Measurements from ENCODE around the gene NPIPB8. TPM values are rescaled to one million over a fixed set of nuclear protein-coding genes. Genes with fewer than 3 reads are reported as not detected.
"Not testable (repeated sequence)": the region's sequence is repeated elsewhere in the genome, so short reads cannot be mapped to it uniquely, and the experiment has no call there.

The NPIPB8 gene
- total and polyA plus RNA-seq, 2 donors = 2.0 TPM; not detected in 1

DNA sequence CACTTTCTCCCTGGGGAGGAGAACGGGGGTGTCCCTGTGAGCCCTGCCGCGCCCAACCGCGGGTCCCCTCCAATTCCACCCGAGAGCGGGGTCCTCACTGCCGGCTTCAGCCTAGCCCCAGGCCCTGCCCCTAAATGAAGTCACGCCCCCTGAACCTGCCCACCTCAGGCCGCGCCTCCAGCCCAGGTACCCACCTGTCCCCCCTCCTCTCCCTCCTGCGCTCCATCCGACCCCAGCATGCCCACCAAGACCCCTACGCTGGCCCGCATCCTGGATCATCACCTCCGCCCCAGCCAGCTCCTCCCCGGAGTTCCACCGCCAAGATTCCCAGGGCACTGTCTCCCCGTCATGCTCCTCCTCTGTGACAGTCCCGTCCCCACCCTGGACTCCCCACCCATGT, 36.9 kb upstream of the NPIPB8 start:
- H3K4me3 ChIP-seq (ENCODE audit: low read depth, low read length); H3K27ac ChIP-seq (ENCODE audit: low read depth); H3K4me1 ChIP-seq (ENCODE audit: insufficient read depth); DNase-seq (ENCODE audit: extremely low spot score); H3K36me3 ChIP-seq (ENCODE audit: insufficient read depth): not testable (repeated sequence)
- WGBS = 26% methylated on average over 12 of the region's 20 CpGs

DNA sequence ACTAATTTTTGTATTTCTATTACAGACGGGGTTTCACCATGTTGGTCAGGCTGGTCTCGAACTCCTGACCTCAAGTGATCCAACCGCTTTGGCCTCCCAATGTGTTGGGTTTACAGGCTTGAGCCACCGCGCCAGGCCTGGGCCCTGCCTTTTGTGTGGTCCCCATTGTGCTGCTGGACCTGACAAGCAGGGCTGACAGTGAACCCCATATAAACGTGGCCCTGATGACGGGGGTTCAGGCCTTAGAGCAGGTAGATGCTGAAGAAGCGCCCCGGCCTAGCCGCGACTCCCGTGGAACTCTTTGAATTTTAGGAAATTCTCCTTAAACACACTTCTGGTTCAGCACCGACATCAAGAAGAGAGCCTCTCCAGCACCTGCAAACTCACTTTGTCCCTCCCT, 36.3 kb upstream of the NPIPB8 start:
- H3K36me3 ChIP-seq (ENCODE audit: insufficient read depth); H3K27ac ChIP-seq (ENCODE audit: low read depth); H3K4me3 ChIP-seq (ENCODE audit: low read depth, low read length); H3K4me1 ChIP-seq (ENCODE audit: insufficient read depth); DNase-seq (ENCODE audit: extremely low spot score): not testable (repeated sequence)
- WGBS = 92% methylated on average over 11 of the region's 13 CpGs

DNA sequence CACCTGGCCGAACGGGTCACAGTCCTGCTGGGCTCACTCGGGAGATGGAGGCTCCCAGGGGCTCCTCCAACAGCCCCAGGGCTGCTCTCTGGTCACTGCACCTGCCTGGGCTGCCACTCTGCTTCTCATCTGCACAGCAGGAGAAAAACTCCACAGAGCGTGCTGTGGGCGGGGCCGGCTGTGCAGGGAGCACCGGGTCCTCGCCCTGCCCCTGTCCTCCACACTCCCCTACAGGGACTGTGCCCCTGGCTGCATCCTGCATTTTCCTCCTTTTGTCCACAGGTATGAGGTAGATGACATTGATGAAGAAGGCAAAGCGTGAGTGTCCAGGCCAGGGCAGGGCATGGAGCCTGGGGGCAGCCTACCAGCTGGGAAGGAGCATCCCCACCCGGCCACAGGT, 35.8 kb upstream of the NPIPB8 start:
- not testable (repeated sequence) for H3K27ac ChIP-seq (ENCODE audit: low read depth); DNase-seq (ENCODE audit: extremely low spot score); H3K4me3 ChIP-seq (ENCODE audit: low read depth, low read length); H3K36me3 ChIP-seq (ENCODE audit: insufficient read depth); H3K4me1 ChIP-seq (ENCODE audit: insufficient read depth)
- 77% methylated on average over 5 of the region's 10 CpGs for WGBS

DNA sequence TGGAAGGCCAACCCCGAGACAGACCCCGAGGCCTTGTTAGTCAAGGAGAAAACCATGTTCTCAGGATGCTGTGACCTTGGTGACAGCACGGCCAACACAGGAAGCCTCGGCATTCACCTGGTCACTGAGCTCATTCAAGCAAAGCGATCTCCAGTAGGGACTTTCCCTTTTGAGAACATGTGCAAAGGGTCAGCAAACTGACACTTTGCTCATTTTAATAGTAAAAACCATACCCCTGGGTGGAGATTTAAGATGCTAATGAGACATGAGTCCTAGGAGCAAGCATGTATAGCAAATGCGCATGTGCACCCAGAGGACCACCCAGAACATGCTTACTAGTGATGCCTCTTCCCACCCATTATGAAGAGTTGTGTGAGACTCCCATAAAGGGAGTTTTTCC, 35.3 kb upstream of the NPIPB8 start:
- WGBS = 83% methylated on average over 5 of the region's 6 CpGs

DNA sequence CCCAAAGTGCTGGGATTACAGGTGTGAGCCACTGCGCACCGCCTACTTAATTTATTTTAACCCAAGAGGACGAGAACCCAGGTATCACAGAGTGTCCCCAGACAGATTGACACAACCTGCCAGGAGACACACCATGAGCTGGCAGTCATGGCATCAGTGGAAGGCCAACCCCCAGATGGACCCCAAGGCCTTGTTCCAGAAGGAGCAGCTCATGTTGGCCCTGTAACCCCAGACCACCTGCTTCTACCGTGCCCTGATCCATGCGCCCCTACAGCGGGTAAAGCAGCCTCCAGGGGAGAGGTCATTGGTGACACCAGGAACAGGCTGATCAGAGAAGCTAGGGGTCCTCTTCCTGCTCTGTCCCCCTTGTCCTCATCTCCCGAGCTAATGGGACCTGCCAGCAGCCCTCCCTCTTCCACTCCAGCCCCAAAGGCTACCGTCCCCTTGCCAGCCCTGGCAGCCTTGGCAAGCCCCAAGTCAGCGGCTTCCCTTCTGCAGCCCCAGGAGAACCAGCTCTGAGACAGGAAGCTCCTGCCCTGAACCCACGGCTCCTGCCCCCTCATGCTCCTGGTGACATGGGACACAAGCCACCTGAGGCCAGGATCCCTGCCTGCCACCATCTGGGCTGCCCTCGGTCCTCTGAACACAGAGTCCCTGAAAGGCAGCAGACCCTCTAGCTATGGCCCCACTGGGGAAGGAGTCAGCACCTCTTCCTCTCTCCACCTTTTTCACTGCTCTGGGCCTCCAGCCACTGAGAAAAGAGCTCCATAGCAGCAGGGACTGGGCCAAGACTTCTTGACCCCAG, 34.3 kb upstream of the NPIPB8 start:
- DNase-seq (ENCODE audit: extremely low spot score) = no peak
- Histone ChIP-seq H3K27ac (ENCODE audit: low read depth) (no peak overlapping the region), H3K36me3 (ENCODE audit: insufficient read depth) (no peaks in the 10 kb centered on the region)

More for the DNA sequence above, 35.3 kb upstream of the NPIPB8 start:
- no peaks in the 10 kb centered on the region for H3K4me1 ChIP-seq (ENCODE audit: insufficient read depth)
- H3K36me3 ChIP-seq (ENCODE audit: insufficient read depth) = no peaks in the 10 kb centered on the region
- H3K27ac ChIP-seq (ENCODE audit: low read depth) = no peak overlapping the region
- DNase-seq (ENCODE audit: extremely low spot score) = no peak
- H3K4me3 ChIP-seq (ENCODE audit: low read depth, low read length) = no peak overlapping the region

DNA sequence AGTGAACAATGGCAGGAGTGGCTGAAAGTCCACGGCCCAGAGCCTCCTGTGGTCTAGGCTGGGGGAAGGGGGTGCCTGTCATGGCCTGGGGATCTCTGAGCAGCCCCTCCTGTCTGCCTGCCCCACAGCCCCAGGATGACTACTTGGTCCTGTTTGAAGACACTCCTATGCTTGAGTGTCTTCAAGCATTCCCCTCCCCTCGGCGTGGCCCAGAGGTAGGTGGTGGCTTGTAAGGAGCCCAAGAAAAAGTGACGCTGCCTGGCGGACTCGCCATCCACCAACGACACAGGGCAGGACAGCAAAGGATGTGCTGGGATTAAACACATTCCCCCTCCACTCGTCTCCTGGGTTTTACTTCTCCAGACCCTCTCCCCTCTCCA, 33.7 kb upstream of the NPIPB8 start:
- Histone ChIP-seq H3K27ac (ENCODE audit: low read depth) (no peak overlapping the region), H3K4me3 (ENCODE audit: low read depth, low read length) (no peak overlapping the region), H3K36me3 (ENCODE audit: insufficient read depth) (no peaks in the 10 kb centered on the region), H3K4me1 (ENCODE audit: insufficient read depth) (no peaks in the 10 kb centered on the region)
- DNase-seq (ENCODE audit: extremely low spot score) = no peak
- 72% methylated on average over 8 of the region's 8 CpGs for WGBS

More for the DNA sequence above, 34.3 kb upstream of the NPIPB8 start:
- Histone ChIP-seq H3K4me3 (ENCODE audit: low read depth, low read length) (no peak overlapping the region), H3K4me1 (ENCODE audit: insufficient read depth) (no peaks in the 10 kb centered on the region)
- WGBS = 79% methylated on average over 11 of the region's 11 CpGs

DNA sequence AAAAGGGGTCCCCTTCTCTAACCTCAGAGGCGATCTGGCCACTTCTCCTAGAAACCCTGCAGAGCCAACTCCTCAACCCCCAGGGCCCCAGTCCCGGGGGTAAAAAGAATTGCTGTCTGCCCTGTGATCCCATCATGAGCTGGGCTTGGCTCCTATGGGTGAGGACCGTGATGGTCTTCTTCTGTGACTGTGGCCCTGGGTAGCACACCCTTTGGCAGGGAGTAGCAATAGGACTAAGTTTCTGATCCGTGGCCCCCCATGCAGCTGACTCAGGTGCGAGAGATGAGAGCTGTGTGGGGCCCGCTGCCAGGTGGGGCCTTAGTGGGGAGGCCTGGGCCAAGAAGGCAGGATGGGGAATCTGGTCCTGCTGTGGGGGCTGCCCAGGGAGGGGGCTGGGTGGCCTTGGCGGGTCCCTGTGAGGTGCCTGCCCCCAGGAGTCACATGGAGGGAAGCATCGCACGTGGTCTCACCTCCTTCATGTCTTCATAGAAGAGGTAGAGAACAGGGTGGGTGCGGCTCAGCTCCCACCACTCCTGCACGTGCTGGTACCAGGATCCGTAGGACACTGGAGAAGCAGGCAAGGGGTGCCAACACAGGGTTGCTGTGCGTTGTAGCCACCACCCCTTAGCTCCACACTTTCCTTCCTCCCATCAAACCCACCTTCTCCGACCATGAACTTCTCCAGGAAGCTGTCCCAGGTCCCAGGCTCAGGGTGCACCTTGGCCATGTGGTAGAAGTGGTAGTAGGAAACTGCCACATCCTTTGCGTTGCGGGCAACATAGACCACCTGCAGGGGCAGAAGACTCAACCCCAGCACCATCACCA, 31.4 kb upstream of the NPIPB8 start:
- WGBS = 94% methylated on average over 16 of the region's 16 CpGs
- Histone ChIP-seq H3K4me1 (ENCODE audit: insufficient read depth) (no peaks in the 10 kb centered on the region), H3K36me3 (ENCODE audit: insufficient read depth) (no peaks in the 10 kb centered on the region), H3K27ac (ENCODE audit: low read depth) (no peak overlapping the region), H3K4me3 (ENCODE audit: low read depth, low read length) (no peak overlapping the region)
- no peak for DNase-seq (ENCODE audit: extremely low spot score)

DNA sequence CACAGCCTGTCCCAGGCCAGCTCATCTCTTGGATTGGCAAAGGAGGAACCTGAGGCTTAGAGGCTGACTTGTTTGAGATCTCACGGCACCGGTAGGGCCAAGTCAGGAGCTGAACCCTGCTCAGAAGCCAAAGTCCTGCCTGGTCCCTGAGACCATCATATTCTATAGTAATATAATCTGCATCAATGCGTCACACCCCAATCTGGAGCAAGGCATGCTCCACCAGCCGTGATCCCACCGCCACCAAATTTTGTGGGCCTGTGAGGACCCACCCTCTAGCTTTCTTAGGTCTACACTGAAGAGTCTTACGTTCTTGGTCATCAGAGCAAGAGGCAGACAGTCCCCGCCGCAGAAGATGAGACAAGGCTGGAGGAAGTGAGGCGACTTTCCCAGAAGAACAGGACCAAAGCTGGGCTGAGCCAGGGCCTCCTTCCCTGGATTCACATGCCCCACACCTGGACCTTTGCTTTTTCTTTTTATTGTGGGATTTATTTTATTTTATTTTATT, 30.7 kb upstream of the NPIPB8 start:
- no peak for DNase-seq (ENCODE audit: extremely low spot score)
- no peak overlapping the region for H3K27ac ChIP-seq (ENCODE audit: low read depth)
- no peaks in the 10 kb centered on the region for H3K36me3 ChIP-seq (ENCODE audit: insufficient read depth)
- 94% methylated on average over 9 of the region's 9 CpGs for WGBS
- H3K4me3 ChIP-seq (ENCODE audit: low read depth, low read length) = no peak overlapping the region
- H3K4me1 ChIP-seq (ENCODE audit: insufficient read depth) = no peaks in the 10 kb centered on the region

DNA sequence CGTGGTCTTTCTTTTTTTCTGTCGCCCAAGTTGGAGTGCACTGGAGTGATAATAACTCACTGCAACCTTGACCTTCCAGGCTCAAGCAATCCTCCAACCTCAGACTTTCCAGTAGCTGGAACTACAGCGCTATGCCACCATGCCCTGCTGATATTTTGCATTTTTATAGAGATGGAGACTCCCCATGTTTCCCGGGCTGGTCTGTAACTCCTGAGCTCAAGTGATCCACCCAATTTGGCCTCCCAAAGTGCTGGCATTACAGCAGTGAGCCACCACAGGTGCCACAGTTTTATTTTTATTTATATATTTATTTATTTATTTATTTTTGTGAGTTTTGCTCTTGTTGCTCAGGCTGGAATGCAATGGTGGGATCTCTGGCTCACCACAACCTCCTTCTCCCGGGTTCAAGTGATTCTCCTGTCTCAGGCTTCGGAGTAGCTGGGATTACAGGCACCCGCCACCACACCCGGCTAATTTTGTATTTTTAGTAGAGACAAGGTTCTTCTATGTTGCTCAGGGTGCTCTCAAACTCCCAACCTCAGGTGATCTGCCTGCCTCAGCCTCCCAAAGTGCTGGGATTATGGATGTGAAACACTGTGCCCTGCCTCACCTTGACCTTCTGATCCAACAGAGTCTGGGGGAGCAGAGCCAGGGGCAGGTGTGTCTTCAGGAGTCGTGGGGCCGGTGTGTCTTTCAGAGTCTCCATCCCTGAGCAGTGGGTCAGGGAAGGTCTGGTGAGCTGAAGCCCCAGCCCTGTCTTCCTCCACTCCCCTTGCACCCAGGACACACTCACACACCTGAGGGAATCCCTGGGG, 30.0 kb upstream of the NPIPB8 start:
- DNase-seq (ENCODE audit: extremely low spot score); H3K27ac ChIP-seq (ENCODE audit: low read depth); H3K36me3 ChIP-seq (ENCODE audit: insufficient read depth); H3K4me3 ChIP-seq (ENCODE audit: low read depth, low read length); H3K4me1 ChIP-seq (ENCODE audit: insufficient read depth): not testable (repeated sequence)
- WGBS = 93% methylated on average over 10 of the region's 10 CpGs

DNA sequence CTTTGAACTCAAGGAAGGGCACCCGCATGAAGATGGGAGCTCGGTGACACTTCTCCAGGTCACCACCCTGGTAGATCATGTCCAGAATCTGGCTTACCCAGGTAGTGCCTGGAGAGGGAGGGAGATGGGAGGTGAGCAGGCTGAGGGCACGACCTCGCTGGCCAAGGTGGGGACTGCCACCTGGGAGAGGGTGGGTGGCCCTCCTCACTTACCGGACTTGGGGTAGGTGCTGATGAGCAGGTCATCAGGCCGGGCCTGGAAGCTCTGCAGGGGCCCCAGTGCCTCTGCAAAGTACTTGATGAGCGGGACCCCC, 29.4 kb upstream of the NPIPB8 start:
- not testable (repeated sequence) for H3K4me3 ChIP-seq (ENCODE audit: low read depth, low read length); H3K4me1 ChIP-seq (ENCODE audit: insufficient read depth); H3K27ac ChIP-seq (ENCODE audit: low read depth); H3K36me3 ChIP-seq (ENCODE audit: insufficient read depth); DNase-seq (ENCODE audit: extremely low spot score)
- WGBS = 93% methylated on average over 6 of the region's 7 CpGs

DNA sequence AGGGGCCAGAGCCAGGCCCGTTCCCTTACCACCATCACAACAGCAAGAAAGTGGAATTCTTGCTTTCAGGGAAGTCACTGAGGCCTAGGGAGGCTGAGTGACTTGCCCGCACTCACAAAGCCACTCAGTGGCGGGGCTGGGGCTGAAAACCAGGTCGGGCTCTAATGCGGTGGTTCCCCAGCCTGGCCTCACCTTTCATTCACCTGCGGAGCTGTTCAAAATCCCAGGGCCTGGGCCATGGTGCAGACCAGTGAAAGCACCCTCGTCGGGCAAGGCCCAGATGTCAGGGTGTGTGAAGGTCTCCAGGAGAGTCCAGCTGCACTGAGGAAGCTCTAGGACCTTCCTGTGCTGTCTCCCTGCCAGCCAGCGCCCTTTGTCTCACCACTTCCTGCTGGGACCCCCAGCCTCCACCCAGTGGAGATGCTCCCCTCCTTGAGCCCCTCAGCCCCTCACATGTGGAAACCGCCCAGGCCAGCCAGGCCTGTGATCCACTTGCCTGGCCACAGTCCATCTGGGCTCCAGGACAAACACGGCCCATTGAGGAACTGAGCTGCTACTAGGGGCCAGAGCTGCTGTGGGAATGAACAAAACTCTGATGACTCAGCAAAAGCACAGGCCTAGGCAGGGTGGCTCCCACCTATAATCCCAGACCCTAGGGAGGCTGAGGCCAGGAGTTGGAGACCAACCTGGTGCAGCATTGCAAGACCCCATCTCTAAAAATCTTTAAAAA, 28.8 kb upstream of the NPIPB8 start:
- 80% methylated on average over 11 of the region's 11 CpGs for WGBS
- not testable (repeated sequence) for H3K4me1 ChIP-seq (ENCODE audit: insufficient read depth); H3K27ac ChIP-seq (ENCODE audit: low read depth); H3K4me3 ChIP-seq (ENCODE audit: low read depth, low read length); H3K36me3 ChIP-seq (ENCODE audit: insufficient read depth); DNase-seq (ENCODE audit: extremely low spot score)

DNA sequence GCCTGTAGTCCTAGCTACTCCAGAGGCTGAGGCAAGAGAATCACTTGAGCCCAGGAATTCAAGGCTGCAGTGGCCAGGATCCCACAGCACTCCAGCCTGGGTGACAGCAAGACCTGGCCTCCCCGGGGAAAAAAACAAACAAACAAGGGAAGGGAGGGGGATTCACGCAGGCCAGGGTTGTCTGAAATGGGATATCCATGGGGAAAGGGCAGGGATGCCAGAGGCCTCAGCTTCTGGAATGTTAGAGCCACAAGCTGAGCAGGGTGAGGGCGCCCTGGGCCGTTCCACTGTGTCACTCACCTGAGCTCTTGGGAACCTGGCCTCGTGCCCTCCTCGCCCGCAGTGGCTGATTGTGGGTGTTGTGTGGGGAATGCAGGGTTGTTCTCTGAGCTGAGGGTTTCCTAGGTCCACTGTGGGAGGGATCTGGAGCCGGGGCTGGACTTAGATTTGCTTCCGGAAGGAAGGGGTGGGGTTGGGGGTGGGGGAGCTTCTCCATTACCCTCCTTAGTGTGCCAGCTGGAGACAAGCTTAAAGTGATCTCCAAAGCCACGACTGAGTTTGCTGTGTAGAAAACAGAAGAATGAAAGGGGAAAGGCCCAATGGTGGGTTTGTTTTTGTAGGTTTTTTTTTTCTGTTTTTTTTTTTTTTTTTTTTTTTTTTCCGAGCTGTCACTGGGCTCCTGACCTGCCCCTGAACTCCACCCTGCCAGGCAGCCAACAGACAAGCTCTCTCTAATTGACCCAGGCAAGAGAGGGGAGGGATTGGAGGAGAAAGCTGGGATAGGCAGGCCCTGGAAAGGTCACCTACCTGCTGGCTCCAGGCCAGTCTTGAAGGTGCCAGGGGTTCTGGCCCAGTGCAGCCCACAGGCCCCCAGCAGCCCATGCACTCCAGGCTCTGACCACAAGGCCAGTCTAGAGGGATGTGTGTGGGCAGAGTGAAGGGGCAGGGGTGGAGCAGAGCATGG, 28.0 kb upstream of the NPIPB8 start, which contains the start of gene SULT1A1:
Gene SULT1A1, minus strand, starts transcription at position 414 of the 964 bp plus-strand sequence. CDS start 1,189 bp downstream, outside the sequence.
- Histone ChIP-seq H3K36me3 (ENCODE audit: insufficient read depth) (no peaks in the 10 kb centered on the region), H3K4me3 (ENCODE audit: low read depth, low read length) (no peak within 1 kb of the TSS), H3K27ac (ENCODE audit: low read depth) (no peak within 1 kb of the TSS), H3K4me1 (ENCODE audit: insufficient read depth) (no peaks in the 10 kb centered on the region)
- no peak for DNase-seq (ENCODE audit: extremely low spot score)
- 41% methylated on average over 11 of the region's 11 CpGs for WGBS

Measured in urinary bladder (tissue), 4 donors.